AG04449 (cell line): ENCODE results near the gene DISC1.
"Not testable (repeated sequence)": the region's sequence is repeated elsewhere in the genome, so short reads cannot be mapped to it uniquely, and the experiment has no call there.

ENCODE experiments used
- CTCF ChIA-PET: fragments of 350-600 bp; formaldehyde crosslinking; extraction: SDS; loops from one replicate; lab custom pipeline; 2021; ENCODE audit warnings: antibody characterized with exemption; lab: Yijun Ruan, JAX
- POLR2A ChIA-PET: fragments of 400-600, 350-600 bp; formaldehyde crosslinking; extraction: SDS; loops from one replicate; lab custom pipeline; 2020; ENCODE audit warnings: antibody characterized with exemption, inconsistent platforms; lab: Yijun Ruan, JAX
- DNase-seq: peaks from one replicate; pipeline ENCODE4 v3.0.0-alpha.2; 2010; ENCODE audit warnings: low read depth, low spot score
- H3K4me3 ChIP-seq: 2 replicates; pipeline ENCODE4 v1.5.1; 2011; ENCODE audit warnings: low read depth, mild to moderate bottlenecking, control low read depth, low read length
- CTCF ChIP-seq: IDR thresholded peaks from one replicate; pipeline ENCODE4 v1.5.1; 2011; ENCODE audit warnings: mild to moderate bottlenecking, moderate library complexity, low read length, control low read depth, inconsistent platforms; ENCODE audit not compliant: insufficient read depth; ENCODE audit errors: missing control alignments

The DISC1 gene

GRCh38 chr1:231653632-231654031 lies 27.0 kb downstream of the DISC1 start:
- DNase-seq = no peak
- no peak for TF ChIP-seq CTCF
- ChIA-PET CTCF (interaction anchor here (0.9 to 1.4 kb wide), 5 partner anchors 11 to 62 kb away, joined by 3 to 4 read pairs (median 3); no protein-coding TSS in a partner anchor), POLR2A (interaction anchor here (0.9 kb wide), 1 partner anchor 10 kb away, joined by 3 read pairs; no protein-coding TSS in a partner anchor)
- no peak overlapping the region for H3K4me3 ChIP-seq

GRCh38 chr1:231656741-231657140 lies 30.2 kb downstream of the DISC1 start:
- ChIA-PET POLR2A (no interaction called here), CTCF (no interaction called here)
- H3K4me3 ChIP-seq = no peak overlapping the region
- DNase-seq = no peak
- TF ChIP-seq CTCF = no peak

- DNase-seq, CTCF ChIA-PET, POLR2A ChIA-PET, H3K4me3 ChIP-seq: not testable (repeated sequence)
Measured at GRCh38 chr1:231658223-231658622, 31.6 kb downstream of the DISC1 start.

- ChIA-PET CTCF (no interaction called here), POLR2A (no interaction called here)
- no peak for TF ChIP-seq CTCF
- no peak overlapping the region for H3K4me3 ChIP-seq
- no peak for DNase-seq
Measured at GRCh38 chr1:231660198-231660597, 33.6 kb downstream of the DISC1 start.

GRCh38 chr1:231663211-231663792 lies 36.7 kb downstream of the DISC1 start:
- POLR2A ChIA-PET = no interaction called here
- DNase-seq = no peak
- TF ChIP-seq CTCF = no peak
- H3K4me3 ChIP-seq = no peak overlapping the region
- CTCF ChIA-PET = interaction anchor here (0.9 to 1.5 kb wide), 3 partner anchors 8 to 29 kb away, joined by 3 to 5 read pairs (median 3); no protein-coding TSS in a partner anchor

GRCh38 chr1:231665101-231665500 lies 38.5 kb downstream of the DISC1 start:
- ChIA-PET POLR2A (no interaction called here), CTCF (no interaction called here)
- no peak overlapping the region for H3K4me3 ChIP-seq
- DNase-seq = no peak
- TF ChIP-seq CTCF = no peak

GRCh38 chr1:231665726-231666125 lies 39.1 kb downstream of the DISC1 start:
- ChIA-PET POLR2A (no interaction called here), CTCF (no interaction called here)
- no peak overlapping the region for H3K4me3 ChIP-seq
- DNase-seq = no peak
- TF ChIP-seq CTCF = no peak
